Suprapubic skin (tissue), 4 donors: Measurements from ENCODE around the gene SIT1. TPM values are rescaled to one million over a fixed set of nuclear protein-coding genes. Genes with fewer than 3 reads are reported as not detected.

Source experiments
- DNase-seq, 2 donors: peaks; one replicate each; pipeline ENCODE4 v3.0.0-alpha.2; 2019; ENCODE audit warnings: low spot score in 2 of 2
- H3K27ac ChIP-seq: fragments of 200-600 bp; sonication (generic); one replicate; pipeline ENCODE4 v1.5.1; 2019
- H3K27me3 ChIP-seq: fragments of 200-600 bp; sonication (generic); one replicate; pipeline ENCODE4 v1.5.1; 2019
- H3K36me3 ChIP-seq: fragments of 200-600 bp; sonication (generic); one replicate; pipeline ENCODE4 v1.5.1; 2019
- H3K4me1 ChIP-seq: fragments of 200-600 bp; sonication (generic); one replicate; pipeline ENCODE4 v1.5.1; 2019
- H3K4me3 ChIP-seq: fragments of 200-600 bp; sonication (generic); one replicate; pipeline ENCODE4 v1.5.1; 2019; ENCODE audit warnings: mild to moderate bottlenecking
- H3K9me3 ChIP-seq: fragments of 200-600 bp; sonication (generic); one replicate; pipeline ENCODE4 v1.5.1; 2019
- EP300 ChIP-seq: sonication (generic); formaldehyde crosslinking; IDR thresholded peaks from one replicate; pipeline ENCODE4 v1.6.1; 2017; ENCODE audit warnings: antibody characterized with exemption
- POLR2A ChIP-seq, 2 donors: fragments of 450-650 bp; IDR thresholded peaks; one replicate each; pipeline ENCODE4 v1.6.1; 2017; ENCODE audit warnings: antibody characterized with exemption in 2 of 2, mild to moderate bottlenecking in 2 of 2, moderate library complexity in 2 of 2
- POLR2AphosphoS5 ChIP-seq, 3 donors: sonication (generic); formaldehyde crosslinking; IDR thresholded peaks; one replicate each; pipeline ENCODE4 v1.6.1; 2017; ENCODE audit warnings: antibody characterized with exemption in 3 of 3
- WGBS: methylation state at CpG from one replicate; pipeline ENCODE4 v1.1.5; 2018; 5-methylcytosine and 5-hydroxymethylcytosine counted together
- total RNA-seq, 4 donors: library from RNA; depleted of rRNA; stranded (reverse); fragments of >200 nt; gene quantifications; one replicate each; pipeline ENCODE4 v1.1.0, GENCODE V29; 2016
- TF ChIP-seq, protein P1 (sequence below), 2 donors: fragments of 200-600 bp in 1 of 2; fragments of 450-650 bp in 1 of 2; sonication (generic) in 1 of 2; IDR thresholded peaks; one replicate each; pipeline ENCODE4 v1.5.1; 2016 to 2019; ENCODE audit warnings: antibody characterized with exemption in 2 of 2, mild to moderate bottlenecking in 1 of 2, moderate library complexity in 1 of 2

The SIT1 gene
- total RNA-seq, 4 donors from 2014 or later = 2.9 TPM; not detected in 3

DNA sequence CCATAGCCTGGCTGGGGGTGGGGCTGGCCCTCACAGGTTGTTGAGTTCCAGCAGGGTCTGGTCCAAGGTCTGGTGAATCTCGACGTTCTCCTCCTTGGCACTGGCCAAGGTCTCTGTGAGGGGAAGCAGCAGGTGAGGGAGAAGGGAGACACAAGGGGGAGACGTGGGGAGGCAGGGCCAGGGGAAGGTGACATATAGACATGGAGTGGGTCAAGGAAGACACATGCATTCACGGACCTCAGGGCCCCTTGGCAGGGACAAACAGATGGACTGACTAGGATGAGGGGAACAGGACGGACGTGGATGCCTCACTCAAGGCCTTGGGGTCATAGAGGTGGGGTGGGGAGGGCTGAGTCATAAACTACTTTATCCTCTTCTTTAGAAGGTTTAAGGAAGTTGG, 31.3 kb upstream of the SIT1 start:
- H3K4me1 ChIP-seq = no peaks in the 10 kb centered on the region
- no peak overlapping the region for H3K4me3 ChIP-seq
- no peaks in the 10 kb centered on the region for H3K27me3 ChIP-seq
- H3K9me3 ChIP-seq = no peaks in the 10 kb centered on the region
- no peak for DNase-seq
- H3K36me3 ChIP-seq = peaks cover 26% of the 10 kb centered on the region
- 73% methylated on average over 6 of the region's 6 CpGs for WGBS
- no peak overlapping the region for H3K27ac ChIP-seq
- TF ChIP-seq POLR2A (IDR thresholded peaks at IDR 0.05) (no peak), POLR2AphosphoS5 (IDR thresholded peaks at IDR 0.05) (no peak), EP300 (no peak)
- TF ChIP-seq, protein P1, sequence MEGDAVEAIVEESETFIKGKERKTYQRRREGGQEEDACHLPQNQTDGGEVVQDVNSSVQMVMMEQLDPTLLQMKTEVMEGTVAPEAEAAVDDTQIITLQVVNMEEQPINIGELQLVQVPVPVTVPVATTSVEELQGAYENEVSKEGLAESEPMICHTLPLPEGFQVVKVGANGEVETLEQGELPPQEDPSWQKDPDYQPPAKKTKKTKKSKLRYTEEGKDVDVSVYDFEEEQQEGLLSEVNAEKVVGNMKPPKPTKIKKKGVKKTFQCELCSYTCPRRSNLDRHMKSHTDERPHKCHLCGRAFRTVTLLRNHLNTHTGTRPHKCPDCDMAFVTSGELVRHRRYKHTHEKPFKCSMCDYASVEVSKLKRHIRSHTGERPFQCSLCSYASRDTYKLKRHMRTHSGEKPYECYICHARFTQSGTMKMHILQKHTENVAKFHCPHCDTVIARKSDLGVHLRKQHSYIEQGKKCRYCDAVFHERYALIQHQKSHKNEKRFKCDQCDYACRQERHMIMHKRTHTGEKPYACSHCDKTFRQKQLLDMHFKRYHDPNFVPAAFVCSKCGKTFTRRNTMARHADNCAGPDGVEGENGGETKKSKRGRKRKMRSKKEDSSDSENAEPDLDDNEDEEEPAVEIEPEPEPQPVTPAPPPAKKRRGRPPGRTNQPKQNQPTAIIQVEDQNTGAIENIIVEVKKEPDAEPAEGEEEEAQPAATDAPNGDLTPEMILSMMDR (IDR thresholded peaks at IDR 0.05) = no peak

DNA sequence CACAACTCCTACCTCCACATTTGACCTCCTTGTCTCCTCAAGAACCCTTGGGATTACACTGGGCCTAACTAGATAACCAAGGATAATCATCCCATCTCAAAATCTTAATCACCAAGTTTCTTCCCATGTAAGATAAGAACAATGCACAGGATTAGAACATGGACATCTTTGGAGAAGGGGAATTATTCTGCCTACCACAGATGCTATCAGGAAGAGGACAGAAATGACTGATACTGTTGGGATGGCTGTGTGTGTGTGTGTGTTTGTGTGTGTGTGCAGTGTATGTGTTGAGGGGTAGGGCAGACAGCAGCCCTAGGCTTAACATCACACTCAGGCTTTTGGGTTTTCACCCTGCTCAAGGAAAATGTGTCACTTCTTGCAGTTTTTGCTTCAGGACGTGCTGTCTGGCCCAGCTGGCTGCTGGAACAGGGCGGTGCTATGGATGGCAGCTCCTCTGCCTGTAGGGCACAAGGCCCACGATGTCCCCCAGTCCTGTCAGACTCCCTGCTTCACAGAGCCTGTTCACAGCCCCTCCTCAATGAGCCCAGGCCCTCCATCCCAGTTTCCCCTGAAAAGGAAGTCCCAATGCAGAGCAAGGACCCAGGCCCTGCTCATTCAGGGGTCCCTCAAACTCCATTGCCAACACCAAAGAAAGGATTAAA, 30.7 kb upstream of the SIT1 start:
- no peak overlapping the region for H3K4me3 ChIP-seq
- WGBS = 37% methylated on average over 2 of the region's 3 CpGs
- H3K27me3 ChIP-seq = no peaks in the 10 kb centered on the region
- no peaks in the 10 kb centered on the region for H3K9me3 ChIP-seq
- TF ChIP-seq, protein P1 (IDR thresholded peaks at IDR 0.05) = no peak
- peaks cover 26% of the 10 kb centered on the region for H3K36me3 ChIP-seq
- no peak for DNase-seq
- H3K4me1 ChIP-seq = no peaks in the 10 kb centered on the region
- H3K27ac ChIP-seq = no peak overlapping the region

DNA sequence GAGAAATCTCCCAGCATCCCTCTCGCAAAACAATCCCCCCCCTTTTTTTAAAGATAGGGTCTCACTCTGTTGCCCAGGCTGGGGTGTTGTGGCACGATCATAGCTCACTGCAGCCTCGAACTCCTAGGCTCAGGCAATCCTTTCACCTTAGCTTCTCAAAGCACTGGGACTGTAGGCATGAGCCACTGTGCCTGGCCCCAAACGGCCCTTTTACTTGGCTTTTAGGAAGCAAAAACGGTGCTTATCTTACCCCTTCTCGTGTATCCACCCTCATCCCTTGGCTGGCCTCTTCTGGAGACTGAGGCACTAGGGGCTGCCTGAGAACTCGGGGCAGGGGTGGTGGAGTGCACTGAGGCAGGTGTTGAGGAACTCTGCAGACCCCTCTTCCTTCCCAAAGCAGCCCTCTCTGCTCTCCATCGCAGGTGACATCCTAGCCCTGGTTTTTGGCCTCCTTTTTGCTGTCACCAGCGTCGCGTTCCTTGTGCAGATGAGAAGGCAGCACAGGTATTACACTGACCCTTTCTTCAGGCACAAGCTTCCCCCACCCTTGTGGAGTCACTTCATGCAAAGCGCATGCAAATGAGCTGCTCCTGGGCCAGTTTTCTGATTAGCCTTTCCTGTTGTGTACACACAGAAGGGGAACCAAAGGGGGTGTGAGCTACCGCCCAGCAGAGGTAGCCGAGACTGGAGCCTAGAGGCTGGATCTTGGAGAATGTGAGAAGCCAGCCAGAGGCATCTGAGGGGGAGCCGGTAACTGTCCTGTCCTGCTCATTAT, 29.8 kb upstream of the SIT1 start:
- WGBS = 63% methylated on average over 15 of the region's 15 CpGs
- H3K9me3 ChIP-seq = no peaks in the 10 kb centered on the region
- H3K36me3 ChIP-seq = peaks cover 24% of the 10 kb centered on the region
- peaks cover 8% of the 10 kb centered on the region for H3K4me1 ChIP-seq
- no peaks in the 10 kb centered on the region for H3K27me3 ChIP-seq
- no peak for TF ChIP-seq POLR2AphosphoS5 (IDR thresholded peaks at IDR 0.05)
- no peak for TF ChIP-seq POLR2A (IDR thresholded peaks at IDR 0.05)
- no peak for TF ChIP-seq EP300
- TF ChIP-seq, protein P1 (IDR thresholded peaks at IDR 0.05) = no peak
- no peak overlapping the region for H3K27ac ChIP-seq
- H3K4me3 ChIP-seq = no peak overlapping the region
- DNase-seq = no peak

- Histone ChIP-seq H3K4me1 (peaks cover 12% of the 10 kb centered on the region), H3K9me3 (no peaks in the 10 kb centered on the region), H3K36me3 (peaks cover 18% of the 10 kb centered on the region), H3K27ac (no peak overlapping the region), H3K4me3 (no peak overlapping the region), H3K27me3 (no peaks in the 10 kb centered on the region)
- no peak for DNase-seq
- 91% methylated on average over 8 of the region's 8 CpGs for WGBS
- TF ChIP-seq EP300 (no peak), POLR2A (IDR thresholded peaks at IDR 0.05) (no peak), POLR2AphosphoS5 (IDR thresholded peaks at IDR 0.05) (no peak)
- TF ChIP-seq, protein P1 (IDR thresholded peaks at IDR 0.05) = no peak
Measured at GRCh38 chr9:35679766-35680330, 29.1 kb upstream of the SIT1 start.

DNA sequence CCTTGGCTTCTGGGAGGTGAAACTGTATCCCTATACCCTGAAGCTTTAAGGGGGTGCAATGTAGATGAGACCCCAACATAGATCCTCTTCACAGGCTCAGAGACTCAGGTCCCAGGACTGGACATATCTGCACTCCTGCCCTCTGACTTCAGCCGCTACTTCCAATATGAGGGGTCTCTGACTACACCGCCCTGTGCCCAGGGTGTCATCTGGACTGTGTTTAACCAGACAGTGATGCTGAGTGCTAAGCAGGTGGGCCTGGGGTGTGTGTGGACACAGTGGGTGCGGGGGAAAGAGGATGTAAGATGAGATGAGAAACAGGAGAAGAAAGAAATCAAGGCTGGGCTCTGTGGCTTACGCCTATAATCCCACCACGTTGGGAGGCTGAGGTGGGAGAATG, 28.4 kb upstream of the SIT1 start:
- TF ChIP-seq POLR2AphosphoS5 (IDR thresholded peaks at IDR 0.05) (no peak), POLR2A (IDR thresholded peaks at IDR 0.05) (no peak), EP300 (no peak)
- TF ChIP-seq, protein P1 (IDR thresholded peaks at IDR 0.05) = no peak
- Histone ChIP-seq H3K27ac (no peak overlapping the region), H3K4me3 (no peak overlapping the region), H3K36me3 (peaks cover 10% of the 10 kb centered on the region), H3K27me3 (no peaks in the 10 kb centered on the region), H3K9me3 (no peaks in the 10 kb centered on the region), H3K4me1 (peaks cover 12% of the 10 kb centered on the region)
- 88% methylated on average over 5 of the region's 5 CpGs for WGBS
- no peak for DNase-seq
